ENCODE results near the gene ERAP2.
"Not testable (repeated sequence)": the region's sequence is repeated elsewhere in the genome, so short reads cannot be mapped to it uniquely, and the experiment has no call there.

The ERAP2 gene

GRCh38 chr5:96864922-96865530, 11.3 kb upstream of the ERAP2 start:
- no peak for DNase-seq

DNA sequence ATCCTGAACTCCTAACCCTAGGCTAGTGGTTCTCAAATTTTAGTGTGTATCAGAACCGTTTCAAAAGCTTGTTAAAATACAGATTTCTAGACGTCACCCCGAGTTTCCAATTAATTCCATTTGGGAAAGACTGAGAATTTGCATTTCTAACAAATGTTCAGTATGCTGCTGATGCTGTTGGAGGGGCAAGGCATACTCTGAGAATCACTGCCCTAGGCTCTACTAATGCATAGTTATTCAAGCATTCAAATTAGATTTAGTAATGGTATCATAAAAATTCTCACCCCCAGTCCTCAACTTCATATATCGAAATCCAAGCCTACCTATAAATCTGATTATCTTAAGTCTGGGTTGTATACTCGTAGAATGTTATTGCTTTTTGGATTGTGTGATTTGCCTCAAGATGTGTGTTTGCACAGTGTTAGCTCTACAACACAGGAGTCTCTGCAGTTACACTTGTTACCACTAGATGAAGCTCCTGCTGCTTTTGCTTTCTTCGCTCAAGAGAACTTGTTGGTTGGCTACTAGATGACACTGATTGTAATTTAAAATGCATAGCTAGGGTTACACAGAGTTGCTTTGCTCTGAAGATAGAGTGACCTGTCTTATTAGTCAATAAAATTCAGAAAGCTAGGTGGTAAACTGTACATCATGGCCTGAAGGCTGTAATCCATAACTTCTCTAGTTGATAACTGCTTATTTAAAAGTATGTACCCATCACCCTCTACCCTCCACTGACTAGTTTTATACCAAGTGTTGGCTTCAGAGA, 7.5 kb upstream of the ERAP2 start:
- peak; percentile 11 for DNase-seq

GRCh38 chr5:96869372-96869641, 7.0 kb upstream of the ERAP2 start:
- DNase-seq: no peak

GRCh38 chr5:96870094-96871026, 5.9 kb upstream of the ERAP2 start:
- no peak for DNase-seq

- no peak for DNase-seq
Observed at GRCh38 chr5:96871027-96871399, 5.3 kb upstream of the ERAP2 start.

GRCh38 chr5:96871686-96872085, 4.6 kb upstream of the ERAP2 start:
- DNase-seq: no peak

GRCh38 chr5:96873449-96873848, 2.9 kb upstream of the ERAP2 start:
- DNase-seq: no peak

DNA sequence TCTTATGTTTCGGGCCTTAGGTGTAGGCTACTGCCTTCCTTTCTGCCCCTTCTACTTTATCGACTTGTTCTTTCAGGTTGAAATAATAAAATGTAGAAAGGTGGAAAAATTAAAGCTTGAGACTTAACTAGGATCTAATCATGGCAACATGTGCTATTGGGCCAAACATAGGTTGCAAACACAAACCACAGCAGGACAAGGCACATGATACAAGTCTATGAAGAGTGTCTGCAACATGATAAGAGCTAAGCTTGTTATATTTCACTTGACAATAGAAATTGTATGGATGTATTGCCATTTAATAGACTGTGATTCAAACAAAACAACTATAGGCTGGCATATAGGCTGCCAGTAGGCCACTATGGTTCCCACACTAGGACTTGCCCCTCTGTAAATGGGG, 1.7 kb upstream of the ERAP2 start:
- no peak for DNase-seq

GRCh38 chr5:96875791-96876291, 459 bp upstream of the ERAP2 start:
- no peak for DNase-seq

DNA sequence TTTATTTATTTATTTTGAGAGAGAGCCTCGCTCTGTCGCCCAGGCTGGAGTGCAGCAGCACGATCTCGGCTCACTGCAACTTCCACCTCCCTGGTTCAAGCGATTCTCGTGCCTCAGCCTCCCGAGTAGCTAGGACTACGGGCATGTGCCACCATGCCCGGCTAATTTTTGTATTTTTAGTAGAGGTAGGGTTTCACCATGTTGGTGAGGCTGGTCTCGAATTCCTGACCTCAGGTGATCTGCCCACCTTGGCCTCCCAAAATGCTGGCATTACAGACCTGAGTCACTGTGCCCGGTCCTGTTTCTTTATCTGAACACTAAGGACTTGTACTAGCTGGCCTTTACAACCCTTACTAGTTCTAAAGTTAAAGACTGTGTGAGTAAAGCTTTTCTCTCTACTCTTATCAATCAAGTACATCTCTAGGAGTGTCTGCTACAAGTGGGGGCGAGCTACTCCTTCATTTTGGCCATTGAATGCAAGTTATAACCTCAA, 723 bp downstream of the ERAP2 start:
- DNase-seq: not testable (repeated sequence)

DNA sequence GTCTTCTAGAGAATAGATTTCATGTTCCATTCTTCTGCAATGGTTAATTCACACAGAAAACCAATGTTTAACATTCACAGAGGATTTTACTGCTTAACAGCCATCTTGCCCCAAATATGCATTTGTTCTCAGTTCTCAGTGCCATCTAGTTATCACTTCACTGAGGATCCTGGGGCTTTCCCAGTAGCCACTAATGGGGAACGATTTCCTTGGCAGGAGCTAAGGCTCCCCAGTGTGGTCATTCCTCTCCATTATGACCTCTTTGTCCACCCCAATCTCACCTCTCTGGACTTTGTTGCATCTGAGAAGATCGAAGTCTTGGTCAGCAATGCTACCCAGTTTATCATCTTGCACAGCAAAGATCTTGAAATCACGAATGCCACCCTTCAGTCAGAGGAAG, 3.4 kb downstream of the ERAP2 start:
- no peak for DNase-seq

GRCh38 chr5:96880444-96881164, 4.3 kb downstream of the ERAP2 start:
- no peak for DNase-seq

- DNase-seq: no peak
Observed at GRCh38 chr5:96881511-96882115, 5.3 kb downstream of the ERAP2 start.

- DNase-seq: no peak
Observed at GRCh38 chr5:96883871-96884270, 7.6 kb downstream of the ERAP2 start.

DNA sequence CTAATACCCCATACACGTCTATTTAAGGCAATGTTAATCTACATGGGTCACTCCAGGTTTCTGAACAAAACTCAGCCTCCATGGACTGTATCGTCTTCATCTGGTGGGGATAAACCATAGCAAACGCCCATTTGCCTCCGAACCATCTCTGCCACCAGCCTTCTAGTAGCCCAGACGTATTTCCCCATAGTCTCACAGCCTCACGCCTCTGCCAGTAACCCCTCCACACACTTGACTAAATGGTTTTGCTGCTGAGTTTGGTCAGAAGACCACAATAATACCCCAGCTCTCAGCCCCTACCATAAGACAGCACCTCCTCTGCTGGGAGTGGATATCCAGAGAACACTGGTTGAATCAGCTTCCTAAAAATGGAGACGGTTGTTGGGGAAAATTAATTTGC, 8.7 kb downstream of the ERAP2 start:
- no peak for DNase-seq

DNA sequence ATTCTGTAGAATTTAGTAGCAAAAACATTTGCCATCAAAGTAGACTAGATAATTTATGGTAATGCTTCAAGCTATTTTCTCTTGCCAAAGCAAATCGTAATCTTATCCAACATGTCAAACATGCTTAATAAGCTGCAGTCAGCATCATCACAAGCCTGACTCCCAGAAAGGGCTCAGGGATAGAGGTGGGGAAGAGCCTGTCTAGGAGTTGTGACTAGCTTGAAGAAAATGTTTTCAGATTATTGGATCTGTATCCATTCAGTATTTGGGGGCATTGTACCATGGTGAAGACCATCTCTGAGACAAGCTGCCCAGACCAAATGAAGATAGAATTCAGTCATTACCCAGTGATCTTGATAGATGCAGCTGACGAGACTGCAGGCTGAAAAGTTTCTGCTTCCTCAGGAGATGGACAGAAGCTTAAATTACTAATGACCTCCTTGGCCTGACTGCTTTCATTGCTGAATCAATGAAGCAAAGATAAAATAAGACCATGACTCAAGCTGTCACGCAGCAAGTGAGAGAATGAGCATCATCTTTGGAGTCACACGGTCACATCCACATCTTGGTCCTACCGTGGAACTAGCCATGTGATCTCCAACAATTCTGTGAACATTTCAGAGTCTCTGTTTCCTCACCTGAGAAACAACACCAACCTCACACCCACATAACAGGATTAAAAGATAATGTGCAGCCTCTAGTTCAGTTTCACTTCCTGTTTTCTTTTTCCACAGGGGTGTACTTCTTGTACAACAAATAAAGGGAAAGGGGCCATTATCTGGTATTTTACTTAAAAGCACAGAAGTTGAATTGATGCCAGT, 9.4 kb downstream of the ERAP2 start:
- DNase-seq: peak; percentile 19

DNA sequence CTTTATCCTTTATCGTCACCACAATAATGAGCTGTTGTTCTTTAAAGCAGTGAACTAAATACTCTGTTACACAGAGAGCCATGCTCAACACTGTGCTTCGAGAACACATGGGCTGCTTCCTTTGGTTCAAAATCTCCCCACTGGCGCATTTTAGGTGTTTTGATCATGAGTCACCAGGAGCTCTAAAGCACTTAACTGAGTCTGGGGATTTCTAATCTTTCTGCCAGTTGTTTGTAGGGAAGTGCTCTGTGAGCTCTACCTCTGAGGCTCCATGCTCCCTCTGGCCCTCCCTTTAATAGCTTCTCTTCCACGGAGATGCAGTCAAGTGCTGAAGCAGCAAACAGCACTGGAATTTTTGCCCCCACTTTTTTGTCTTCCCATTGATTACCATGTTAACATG, 17.0 kb downstream of the ERAP2 start:
- no peak for DNase-seq

- DNase-seq: peak; percentile 5
Observed at GRCh38 chr5:96896276-96896675, 20.0 kb downstream of the ERAP2 start.

DNA sequence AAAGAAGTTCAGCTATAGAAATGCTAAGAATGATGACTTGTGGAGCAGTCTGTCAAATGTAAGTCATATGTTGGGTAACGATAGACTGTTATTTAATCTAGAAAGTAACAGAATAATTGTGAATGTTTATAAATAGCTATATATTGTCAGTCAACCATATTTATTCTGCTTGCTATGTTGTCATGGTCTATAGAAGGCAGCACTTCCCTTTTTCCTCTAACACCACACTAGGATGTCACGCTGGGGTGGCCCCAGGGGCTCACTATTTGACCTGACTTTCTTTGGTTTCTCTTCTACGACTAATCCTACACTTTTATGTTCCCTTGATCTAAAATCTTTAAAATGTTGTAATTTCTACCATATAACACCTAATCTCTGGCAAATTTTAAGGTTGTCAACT, 20.5 kb downstream of the ERAP2 start:
- peak; percentile 59 for DNase-seq

DNA sequence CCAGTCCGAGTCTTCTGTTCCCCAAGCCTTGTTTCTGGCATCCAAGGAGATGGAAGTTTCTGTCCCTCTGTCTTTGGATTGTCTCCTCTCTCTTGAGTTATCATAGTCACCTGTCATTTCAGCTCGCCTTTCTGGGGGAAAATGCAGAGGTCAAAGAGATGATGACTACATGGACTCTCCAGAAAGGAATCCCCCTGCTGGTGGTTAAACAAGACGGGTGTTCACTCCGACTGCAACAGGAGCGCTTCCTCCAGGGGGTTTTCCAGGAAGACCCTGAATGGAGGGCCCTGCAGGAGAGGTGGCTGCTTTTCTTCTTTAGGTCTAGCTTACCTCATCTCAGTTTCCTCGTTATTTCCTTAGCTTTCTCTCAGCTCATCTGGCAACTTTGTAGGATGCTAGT, 25.1 kb downstream of the ERAP2 start:
- no peak for DNase-seq

- DNase-seq: no peak
Observed at GRCh38 chr5:96901841-96902240, 25.5 kb downstream of the ERAP2 start.

DNA sequence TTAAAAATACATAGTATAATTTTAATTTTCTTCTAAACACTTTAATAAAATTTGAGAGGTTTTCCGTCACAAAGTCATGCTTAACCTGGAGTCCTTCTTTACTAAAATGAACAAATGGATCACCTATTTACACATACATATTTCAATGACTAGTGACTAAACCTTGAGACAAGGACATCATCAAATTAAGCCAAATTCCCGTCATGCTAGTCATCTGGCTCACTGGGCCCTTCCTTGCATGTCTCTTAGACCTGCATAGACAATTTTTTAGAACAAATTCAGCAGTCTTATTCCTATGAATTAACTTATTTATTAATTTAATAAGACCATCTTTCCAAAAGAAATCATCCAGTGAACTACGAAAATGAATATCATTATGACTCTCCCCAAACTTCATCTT, 26.6 kb downstream of the ERAP2 start:
- no peak for DNase-seq

Measured in CD4-positive, alpha-beta T cell treated with Interferon gamma for 1 hour (primary cell).